GM12892 (cell line): ENCODE results near the gene PCDHB6.

Source experiments
- POLR2A ChIP-seq: IDR thresholded peaks from 2 replicates; pipeline ENCODE4 v1.6.1; 2011; ENCODE audit warnings: low read depth, low read length, control low read depth
- POLR2AphosphoS5 ChIP-seq: IDR thresholded peaks from 2 replicates; pipeline ENCODE4 v1.6.1; 2011; ENCODE audit warnings: low read depth, low read length, control low read depth
- TAF1 ChIP-seq: IDR thresholded peaks from 2 replicates; pipeline ENCODE4 v1.6.1; 2011; ENCODE audit warnings: low read depth, mild to moderate bottlenecking, control low read depth, low read length, borderline replicate concordance

DNA sequence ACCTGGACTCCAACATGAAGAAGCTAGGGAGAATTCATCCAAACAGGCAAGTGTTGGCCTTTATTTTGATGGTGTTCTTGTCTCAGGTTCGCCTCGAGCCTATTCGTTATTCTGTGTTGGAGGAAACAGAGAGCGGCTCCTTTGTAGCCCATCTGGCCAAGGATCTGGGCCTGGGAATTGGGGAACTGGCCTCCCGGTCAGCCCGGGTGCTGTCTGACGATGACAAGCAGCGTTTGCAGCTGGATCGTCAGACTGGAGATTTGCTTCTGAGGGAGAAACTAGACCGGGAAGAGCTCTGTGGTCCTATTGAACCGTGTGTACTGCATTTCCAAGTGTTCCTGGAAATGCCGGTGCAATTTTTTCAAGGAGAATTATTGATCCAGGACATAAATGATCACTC lies 27.9 kb upstream of the PCDHB6 start:
- TF ChIP-seq POLR2A (no peak), POLR2AphosphoS5 (no peak), TAF1 (no peak)
